SK-N-SH (cell line): ENCODE data around the gene VSIG10L. TPM values are rescaled to one million over a fixed set of nuclear protein-coding genes. Genes with fewer than 3 reads are reported as not detected.

ENCODE experiments used
- CTCF ChIA-PET: fragments of 300-600, 350-600 bp; formaldehyde crosslinking; extraction: SDS; loops from one replicate; lab custom pipeline; 2021; lab: Yijun Ruan, JAX
- POLR2A ChIA-PET: fragments of 350-600 bp; sonication (Branson Sonifier 250); formaldehyde crosslinking; extraction: SDS; loops from one replicate; lab custom pipeline; 2020; ENCODE audit warnings: antibody characterized with exemption, inconsistent platforms; lab: Yijun Ruan, JAX
- DNase-seq: peaks from one replicate; pipeline ENCODE4 v3.0.0; 2012
- H2AFZ ChIP-seq: fragments of 200-600 bp; sonication (generic); 2 replicates; pipeline ENCODE4 v1.8.1; 2016; ENCODE audit warnings: antibody characterized with exemption, mild to moderate bottlenecking, low read depth
- H3F3A ChIP-seq: fragments of 200-600 bp; sonication (generic); replicated peaks from 2 replicates; pipeline ENCODE3; 2016; ENCODE audit warnings: antibody characterized with exemption, mild to moderate bottlenecking; ENCODE audit not compliant: insufficient read depth
- H3K27ac ChIP-seq, 2 experiments: fragments of 200-500 bp in 1 of 2; fragments of 200-600 bp in 1 of 2; sonication (Bioruptor generic) in 1 of 2; sonication (generic), shearing (Covaris generic) in 1 of 2; 2 replicates each; pipeline versions ENCODE4 v1.5.1 to v1.6.1; 2014 to 2016; ENCODE audit warnings: low read depth in 2 of 2, inconsistent platforms in 1 of 2, low read length in 1 of 2, mild to moderate bottlenecking in 1 of 2, mixed read lengths in 1 of 2
- H3K27me3 ChIP-seq: fragments of 200-600 bp; sonication (generic), shearing (Covaris generic); 2 replicates; pipeline ENCODE4 v1.6.1; 2016; ENCODE audit warnings: mixed run types; ENCODE audit not compliant: insufficient read depth
- H3K36me3 ChIP-seq, 2 experiments: fragments of 200-500 bp in 1 of 2; fragments of 200-600 bp in 1 of 2; sonication (Bioruptor generic) in 1 of 2; sonication (generic) in 1 of 2; replicated peaks in 1 of 2; 2 replicates each; pipeline versions ENCODE3 to v1.5.1; 2014 to 2016; ENCODE audit warnings: low read length in 1 of 2, mild to moderate bottlenecking in 1 of 2; ENCODE audit not compliant: insufficient read depth in 2 of 2, control insufficient read depth in 1 of 2
- H3K4me1 ChIP-seq, 2 experiments: fragments of 200-500 bp in 1 of 2; fragments of 200-600 bp in 1 of 2; sonication (Bioruptor generic) in 1 of 2; sonication (generic), shearing (Covaris generic) in 1 of 2; 2 replicates each; pipeline versions ENCODE4 v1.5.1 to v1.6.1; 2014 to 2016; ENCODE audit warnings: low read depth in 1 of 2, low read length in 1 of 2, mixed run types in 1 of 2; ENCODE audit not compliant: insufficient read depth in 2 of 2, control insufficient read depth in 1 of 2
- H3K4me2 ChIP-seq: fragments of 200-600 bp; sonication (generic), shearing (Covaris generic); 2 replicates; pipeline ENCODE4 v1.6.1; 2017; ENCODE audit warnings: mixed run types
- H3K4me3 ChIP-seq, 2 experiments: fragments of 200-500 bp in 1 of 2; fragments of 200-600 bp in 1 of 2; sonication (Bioruptor generic) in 1 of 2; sonication (generic), shearing (Covaris generic) in 1 of 2; 2 replicates each; pipeline versions ENCODE4 v1.5.1 to v1.8.1; 2014 to 2016; ENCODE audit warnings: low read depth in 2 of 2, inconsistent platforms in 1 of 2, low read length in 1 of 2, mild to moderate bottlenecking in 1 of 2, mixed read lengths in 1 of 2, moderate library complexity in 1 of 2
- H3K79me2 ChIP-seq: fragments of 200-600 bp; sonication (generic); 2 replicates; pipeline ENCODE4 v1.8.1; 2017; ENCODE audit warnings: mild to moderate bottlenecking; ENCODE audit not compliant: insufficient read depth
- H3K9ac ChIP-seq: fragments of 200-600 bp; sonication (generic); 2 replicates; pipeline ENCODE4 v1.6.1; 2017; ENCODE audit warnings: mixed run types
- H3K9me2 ChIP-seq: fragments of 200-600 bp; sonication (generic); 2 replicates; pipeline ENCODE4 v1.6.1; 2017; ENCODE audit warnings: mixed run types
- H3K9me3 ChIP-seq: fragments of 200-600 bp; sonication (generic); 2 replicates; pipeline ENCODE4 v1.6.1; 2017; ENCODE audit warnings: mixed run types, mild to moderate bottlenecking, moderate library complexity
- H4K20me1 ChIP-seq: fragments of 200-600 bp; sonication (generic); 2 replicates; pipeline ENCODE4 v1.6.1; 2017; ENCODE audit warnings: mild to moderate bottlenecking, mixed run types; ENCODE audit not compliant: insufficient read depth
- ELF1 ChIP-seq: IDR thresholded peaks from 2 replicates; pipeline ENCODE4 v1.4.0; 2012
- EP300 ChIP-seq, 2 experiments: IDR thresholded peaks; 2 replicates each; pipeline versions ENCODE4 v1.4.0 to v1.6.1; 2012; ENCODE audit warnings: borderline replicate concordance in 1 of 2, low read depth in 1 of 2, low read length in 1 of 2
- EZH2phosphoT487 ChIP-seq: fragments of 200-600 bp; sonication (generic); IDR thresholded peaks from 2 replicates; pipeline ENCODE4 v1.6.1; 2017; ENCODE audit warnings: low read depth, mixed run types, mild to moderate bottlenecking, antibody characterized with exemption, moderate library complexity, borderline replicate concordance
- FOXJ3 ChIP-seq: sonication (generic); formaldehyde crosslinking; IDR thresholded peaks from 2 replicates; pipeline ENCODE4 v1.5.1; 2020; ENCODE audit warnings: mild to moderate bottlenecking, missing genetic modification reagents
- FOXM1 ChIP-seq: IDR thresholded peaks from 2 replicates; pipeline ENCODE4 v1.4.0; 2012; ENCODE audit warnings: low read depth, mild to moderate bottlenecking
- GABPA ChIP-seq: IDR thresholded peaks from 2 replicates; pipeline ENCODE4 v1.4.0; 2012; ENCODE audit warnings: low read depth, mild to moderate bottlenecking
- GATA2 ChIP-seq: sonication (generic); formaldehyde crosslinking; IDR thresholded peaks from 2 replicates; pipeline ENCODE4 v1.5.0; 2020; ENCODE audit warnings: mild to moderate bottlenecking, missing genetic modification reagents
- JUND ChIP-seq: IDR thresholded peaks from 2 replicates; pipeline ENCODE4 v1.4.0; 2012
- MXI1 ChIP-seq: IDR thresholded peaks from 2 replicates; pipeline ENCODE4 v1.6.1; 2012; ENCODE audit warnings: mild to moderate bottlenecking, low read depth, low read length, improper control_type of control experiment
- NFIC ChIP-seq: IDR thresholded peaks from 2 replicates; pipeline ENCODE4 v1.4.0; 2012; ENCODE audit warnings: borderline replicate concordance
- NRF1 ChIP-seq: IDR thresholded peaks from 2 replicates; pipeline ENCODE4 v1.6.1; 2012; ENCODE audit warnings: low read depth, mild to moderate bottlenecking, low read length
- POLR2AphosphoS5 ChIP-seq: IDR thresholded peaks from 2 replicates; pipeline ENCODE4 v1.6.1; 2012; ENCODE audit warnings: low read depth, low read length
- REST ChIP-seq: IDR thresholded peaks from 2 replicates; pipeline ENCODE4 v1.6.1; 2012; ENCODE audit warnings: mild to moderate bottlenecking, low read depth, low read length, moderate library complexity
- RFX5 ChIP-seq: IDR thresholded peaks from 2 replicates; pipeline ENCODE4 v1.6.1; 2012; ENCODE audit warnings: mild to moderate bottlenecking, improper control_type of control experiment, low read length
- RXRA ChIP-seq: IDR thresholded peaks from 2 replicates; pipeline ENCODE4 v1.4.0; 2012; ENCODE audit warnings: low read depth, mild to moderate bottlenecking, borderline replicate concordance
- SIN3A ChIP-seq: IDR thresholded peaks from 2 replicates; pipeline ENCODE4 v1.6.1; 2012; ENCODE audit warnings: low read depth, mild to moderate bottlenecking, low read length, moderate library complexity, borderline replicate concordance
- SMC3 ChIP-seq: IDR thresholded peaks from 2 replicates; pipeline ENCODE4 v1.6.1; 2012; ENCODE audit warnings: low read depth, low read length, improper control_type of control experiment
- ZBTB33 ChIP-seq: IDR thresholded peaks from 2 replicates; pipeline ENCODE4 v1.4.0; 2012; ENCODE audit warnings: low read depth, borderline replicate concordance
- WGBS: methylation state at CpG from one replicate; pipeline ENCODE4 v1.1.6; 2017; ENCODE audit warnings: low lambda C conversion rate; 5-methylcytosine and 5-hydroxymethylcytosine counted together
- polyA plus RNA-seq, 3 experiments: library from polyadenylated mRNA; depleted of rRNA; stranded (reverse); fragments of >200 nt; gene quantifications; 2 replicates each; pipeline ENCODE4 v1.2.3, GENCODE V29; 2012
- TF ChIP-seq, protein P1 (sequence below): fragments of 200-600 bp; sonication (generic); IDR thresholded peaks from 2 replicates; pipeline ENCODE4 v1.6.1; 2017; ENCODE audit warnings: antibody characterized with exemption, mild to moderate bottlenecking, moderate library complexity

Gene VSIG10L
- polyA plus RNA-seq, 1 of the 3 experiments (the other 2 are of a cell fraction) = 2.7 TPM

- no peaks in the 10 kb centered on the region for H3K79me2 ChIP-seq
- H2AFZ ChIP-seq = no peak overlapping the region
- H3K27me3 ChIP-seq = no peaks in the 10 kb centered on the region
- H3K4me3 ChIP-seq = no peak overlapping the region
- no peak for DNase-seq
- no peaks in the 10 kb centered on the region for H3K36me3 ChIP-seq
- no peaks in the 10 kb centered on the region for H3K9me3 ChIP-seq
- 70% methylated on average over 14 of the region's 26 CpGs for WGBS
- no peak overlapping the region for H3K9ac ChIP-seq
- H4K20me1 ChIP-seq = no peaks in the 10 kb centered on the region
- no peak overlapping the region for H3K4me2 ChIP-seq
- no peaks in the 10 kb centered on the region for H3K9me2 ChIP-seq
- no peak overlapping the region for H3K27ac ChIP-seq
- H3F3A ChIP-seq = no peaks in the 10 kb centered on the region
- TF ChIP-seq SIN3A = no peak
- TF ChIP-seq ZBTB33 = no peak
- TF ChIP-seq REST = no peak
- no peak for TF ChIP-seq JUND
- no peak for TF ChIP-seq FOXM1
- H3K4me1 ChIP-seq = peaks cover 0 to 3% of the 10 kb centered on the region in 2 experiments; a peak in 1 of 4 replicates
- CTCF ChIA-PET = interaction anchor here (1.2 kb wide), 1 partner anchor 114 kb away, joined by 3 read pairs; no protein-coding TSS in a partner anchor
- POLR2A ChIA-PET = no interaction called here
Measured at GRCh38 chr19:51325161-51325976, 16.6 kb downstream of the VSIG10L start.

DNA sequence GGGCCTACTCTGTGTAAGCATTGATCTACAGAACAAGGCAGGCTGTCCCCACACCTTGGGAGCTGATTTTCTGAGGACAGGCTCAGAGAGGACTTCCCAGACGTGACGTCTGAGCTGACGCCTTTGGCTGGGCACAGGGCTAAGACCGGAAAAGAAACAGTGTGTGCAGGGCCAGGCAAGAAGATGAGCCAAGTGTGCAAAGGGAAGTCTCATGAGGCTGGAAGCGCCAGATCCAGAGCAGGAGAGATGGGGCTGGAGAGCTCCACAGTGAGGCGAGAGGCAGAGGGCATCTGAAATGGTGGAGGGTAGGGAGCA lies 17.8 kb downstream of the VSIG10L start:
- Histone ChIP-seq H3K4me2 (no peak overlapping the region), H3F3A (no peaks in the 10 kb centered on the region), H3K9ac (no peak overlapping the region), H3K9me3 (no peaks in the 10 kb centered on the region), H3K27me3 (no peaks in the 10 kb centered on the region), H4K20me1 (no peaks in the 10 kb centered on the region), H3K79me2 (no peaks in the 10 kb centered on the region), H3K36me3 (no peaks in the 10 kb centered on the region), H3K9me2 (no peaks in the 10 kb centered on the region), H3K4me1 (peaks cover 0 to 15% of the 10 kb centered on the region in 2 experiments; a peak in 1 of 4 replicates), H3K4me3 (no peak overlapping the region), H3K27ac (no peak overlapping the region), H2AFZ (no peak overlapping the region)
- 59% methylated on average over 6 of the region's 6 CpGs for WGBS
- TF ChIP-seq NFIC (no peak), NRF1 (no peak), GATA2 (CRISPR knock-in tag) (no peak), GABPA (no peak), MXI1 (no peak), RFX5 (no peak), FOXJ3 (CRISPR knock-in tag) (no peak), ELF1 (no peak), POLR2AphosphoS5 (no peak), RXRA (no peak), EP300 (IDR thresholded peaks at IDR 0.05; ENCODE audit: borderline replicate concordance in 1 of 2, low read depth in 1 of 2, low read length in 1 of 2) (no peak), SMC3 (no peak), EZH2phosphoT487 (no peak)
- TF ChIP-seq, protein P1, sequence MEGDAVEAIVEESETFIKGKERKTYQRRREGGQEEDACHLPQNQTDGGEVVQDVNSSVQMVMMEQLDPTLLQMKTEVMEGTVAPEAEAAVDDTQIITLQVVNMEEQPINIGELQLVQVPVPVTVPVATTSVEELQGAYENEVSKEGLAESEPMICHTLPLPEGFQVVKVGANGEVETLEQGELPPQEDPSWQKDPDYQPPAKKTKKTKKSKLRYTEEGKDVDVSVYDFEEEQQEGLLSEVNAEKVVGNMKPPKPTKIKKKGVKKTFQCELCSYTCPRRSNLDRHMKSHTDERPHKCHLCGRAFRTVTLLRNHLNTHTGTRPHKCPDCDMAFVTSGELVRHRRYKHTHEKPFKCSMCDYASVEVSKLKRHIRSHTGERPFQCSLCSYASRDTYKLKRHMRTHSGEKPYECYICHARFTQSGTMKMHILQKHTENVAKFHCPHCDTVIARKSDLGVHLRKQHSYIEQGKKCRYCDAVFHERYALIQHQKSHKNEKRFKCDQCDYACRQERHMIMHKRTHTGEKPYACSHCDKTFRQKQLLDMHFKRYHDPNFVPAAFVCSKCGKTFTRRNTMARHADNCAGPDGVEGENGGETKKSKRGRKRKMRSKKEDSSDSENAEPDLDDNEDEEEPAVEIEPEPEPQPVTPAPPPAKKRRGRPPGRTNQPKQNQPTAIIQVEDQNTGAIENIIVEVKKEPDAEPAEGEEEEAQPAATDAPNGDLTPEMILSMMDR = no peak
- DNase-seq = no peak
- ChIA-PET CTCF (interaction anchor here (1.2 kb wide), 1 partner anchor 115 kb away, joined by 3 read pairs; no protein-coding TSS in a partner anchor), POLR2A (no interaction called here)
